IPS-18c (cell line): ENCODE measurements around the gene SREBF1.
A peak's percentile ranks its signal among the peaks of the same experiment; 100 is the strongest.
"Not testable (repeated sequence)": the region's sequence is repeated elsewhere in the genome, so short reads cannot be mapped to it uniquely, and the experiment has no call there.

ENCODE experiments used
- H3K4me3 ChIP-seq: 2 replicates; pipeline ENCODE4 v1.7.0; 2013; ENCODE audit warnings: low read depth, mild to moderate bottlenecking, low read length, moderate library complexity; ENCODE audit not compliant: insufficient read depth
- H3K9me3 ChIP-seq: one replicate; pipeline ENCODE4 v1.6.1; 2013; ENCODE audit warnings: mild to moderate bottlenecking, low read length, moderate library complexity; ENCODE audit not compliant: control insufficient read depth, insufficient read depth

Gene SREBF1

GRCh38 chr17:17809531-17810083, 27.2 kb downstream of the SREBF1 start:
- H3K9me3 ChIP-seq, result no peaks in the 10 kb centered on the region
- peak overlapping the region; percentile 50; the same call in 1 of the 2 replicates for H3K4me3 ChIP-seq

DNA sequence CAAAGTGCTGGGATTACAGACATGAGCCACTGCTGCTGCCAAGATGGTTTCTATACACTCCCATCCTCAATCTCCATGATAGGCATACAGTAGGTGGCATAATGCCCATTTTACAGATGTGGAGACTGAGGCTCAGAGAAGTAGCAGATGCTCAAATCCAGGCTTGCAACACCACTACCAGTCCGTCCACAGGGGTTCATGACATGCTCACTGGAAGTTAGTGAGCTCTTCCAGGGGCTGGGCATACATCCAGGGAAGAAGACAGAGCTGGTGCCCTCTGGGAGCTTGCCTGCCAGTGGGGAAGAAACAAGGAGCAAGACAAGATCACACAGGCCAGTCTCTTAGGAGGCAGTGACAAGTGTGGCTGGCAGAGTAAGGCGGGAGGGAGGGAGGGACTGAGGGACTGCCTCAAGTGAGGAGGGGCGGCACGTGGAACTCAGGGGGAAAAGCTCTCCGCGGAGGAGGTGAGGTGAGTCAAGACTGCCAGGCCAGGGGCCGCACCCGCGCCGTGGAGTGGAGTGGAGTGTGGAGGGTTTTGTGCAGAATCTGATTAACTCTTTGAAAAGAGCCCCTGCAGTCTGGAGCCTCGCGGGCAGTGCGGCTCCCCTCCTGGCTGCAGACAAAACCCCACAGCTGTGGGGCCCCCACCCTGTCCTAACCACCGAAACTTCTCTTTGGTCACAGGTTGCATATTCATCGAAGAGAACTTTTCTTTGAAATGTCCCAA, 27.9 kb downstream of the SREBF1 start:
- Histone ChIP-seq H3K4me3 (no peak overlapping the region), H3K9me3 (no peaks in the 10 kb centered on the region)

- H3K9me3 ChIP-seq, H3K4me3 ChIP-seq: not testable (repeated sequence)
Observed at GRCh38 chr17:17808200-17808599, 28.6 kb downstream of the SREBF1 start.

- H3K4me3 ChIP-seq, result no peak overlapping the region
- H3K9me3 ChIP-seq, result no peaks in the 10 kb centered on the region
Observed at GRCh38 chr17:17807440-17807839, 29.3 kb downstream of the SREBF1 start.

- Histone ChIP-seq H3K9me3 (no peaks in the 10 kb centered on the region), H3K4me3 (no peak overlapping the region)
Observed at GRCh38 chr17:17806611-17807274, 30.0 kb downstream of the SREBF1 start.

- no peak overlapping the region for H3K4me3 ChIP-seq
- no peaks in the 10 kb centered on the region for H3K9me3 ChIP-seq
Observed at GRCh38 chr17:17806035-17806434, 30.8 kb downstream of the SREBF1 start.

GRCh38 chr17:17805575-17805974, 31.2 kb downstream of the SREBF1 start:
- no peak overlapping the region for H3K4me3 ChIP-seq
- no peaks in the 10 kb centered on the region for H3K9me3 ChIP-seq

GRCh38 chr17:17804007-17804406, 32.8 kb downstream of the SREBF1 start:
- Histone ChIP-seq H3K9me3 (no peaks in the 10 kb centered on the region), H3K4me3 (no peak overlapping the region)

DNA sequence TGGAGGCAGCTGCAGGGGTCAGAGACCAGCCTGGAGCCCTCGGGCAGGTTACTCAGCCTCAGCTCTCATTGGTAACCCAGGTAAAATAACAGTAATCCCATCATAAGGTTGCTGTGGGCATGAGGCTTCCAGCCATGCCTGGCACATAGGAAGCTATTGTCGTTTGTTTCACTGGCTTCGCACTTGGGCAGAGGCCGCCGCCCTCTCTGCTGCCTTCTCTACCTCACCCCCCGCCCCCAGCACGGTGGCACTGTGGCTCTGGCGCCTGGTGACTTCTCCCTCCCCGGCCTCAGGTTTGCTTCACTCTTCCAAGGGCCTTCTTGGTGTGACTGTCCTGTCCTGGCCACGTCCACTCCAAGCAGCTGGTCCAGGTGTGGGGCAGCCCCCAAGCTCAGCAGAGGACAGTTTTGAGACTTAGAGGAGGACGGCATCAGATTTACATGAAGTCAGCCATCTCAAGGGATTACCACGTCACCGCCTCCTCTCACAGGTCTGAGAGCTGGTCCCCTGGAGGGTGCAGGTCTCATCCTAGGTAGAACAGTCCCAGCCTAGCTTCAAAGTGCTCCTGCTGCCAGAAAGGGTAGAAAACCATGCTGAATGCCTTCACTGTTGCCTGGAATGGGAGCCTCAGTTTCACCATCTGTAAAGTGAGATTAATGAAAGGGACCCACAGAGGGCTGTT, 34.8 kb downstream of the SREBF1 start:
- Histone ChIP-seq H3K9me3 (no peaks in the 10 kb centered on the region), H3K4me3 (no peak overlapping the region)

DNA sequence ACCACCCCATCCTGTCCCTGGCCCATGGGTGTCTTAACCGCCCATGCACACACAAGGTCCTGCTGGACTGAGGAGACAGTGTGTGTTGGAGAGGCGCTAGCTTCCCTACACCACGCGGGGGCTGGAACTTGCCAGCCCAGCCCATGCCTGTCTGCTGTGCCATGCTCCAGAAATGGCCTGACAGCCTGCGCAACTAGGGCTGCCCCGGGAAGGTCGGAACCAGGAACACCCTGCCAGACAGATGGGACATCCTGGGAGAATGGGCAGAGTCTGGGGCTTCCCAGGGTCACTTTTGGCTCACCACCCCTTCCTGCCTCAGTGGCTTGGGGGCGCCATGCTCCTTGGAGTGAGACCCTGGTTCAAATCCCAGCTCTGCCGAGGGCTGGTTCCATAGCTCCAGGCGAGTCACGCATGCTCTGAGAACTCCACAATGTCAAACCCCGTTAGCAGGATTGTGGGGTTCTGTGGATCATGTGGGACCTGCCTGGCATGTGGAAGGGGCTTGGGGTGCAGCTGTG, 36.2 kb downstream of the SREBF1 start:
- Histone ChIP-seq H3K9me3 (no peaks in the 10 kb centered on the region), H3K4me3 (no peak overlapping the region)

DNA sequence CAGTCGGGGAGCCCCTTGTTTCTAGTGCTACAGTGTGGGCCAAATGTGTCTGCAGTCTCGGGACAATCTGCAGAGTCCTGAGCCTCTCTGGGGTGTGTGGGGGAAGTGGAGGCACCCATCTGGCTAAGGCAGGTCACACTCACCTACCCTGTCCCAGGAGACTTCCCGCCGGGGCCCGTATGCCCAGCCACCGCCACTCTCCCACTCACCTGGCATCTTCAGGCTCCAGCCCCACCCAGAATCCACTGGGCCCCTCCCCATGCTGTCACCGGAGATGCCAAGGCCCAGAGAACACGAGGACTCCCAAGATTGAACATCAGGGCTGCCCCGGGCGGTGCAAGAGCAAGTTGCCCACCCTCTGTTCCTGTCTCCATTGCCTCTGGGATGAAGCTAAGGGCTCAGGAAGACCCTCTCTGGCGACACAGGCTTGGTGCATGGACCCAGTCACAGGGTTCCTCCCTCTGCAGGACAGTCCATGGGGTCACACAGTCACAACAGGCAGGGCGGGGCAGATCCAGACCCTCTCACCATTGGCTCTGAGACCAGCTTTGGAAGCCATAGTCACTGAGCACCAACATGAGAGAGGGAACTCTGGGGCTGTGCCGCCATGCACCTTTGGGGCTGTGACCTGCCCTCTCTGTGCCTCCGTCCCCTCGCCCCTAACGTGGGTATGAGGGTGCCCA, 38.1 kb downstream of the SREBF1 start:
- no peaks in the 10 kb centered on the region for H3K9me3 ChIP-seq

DNA sequence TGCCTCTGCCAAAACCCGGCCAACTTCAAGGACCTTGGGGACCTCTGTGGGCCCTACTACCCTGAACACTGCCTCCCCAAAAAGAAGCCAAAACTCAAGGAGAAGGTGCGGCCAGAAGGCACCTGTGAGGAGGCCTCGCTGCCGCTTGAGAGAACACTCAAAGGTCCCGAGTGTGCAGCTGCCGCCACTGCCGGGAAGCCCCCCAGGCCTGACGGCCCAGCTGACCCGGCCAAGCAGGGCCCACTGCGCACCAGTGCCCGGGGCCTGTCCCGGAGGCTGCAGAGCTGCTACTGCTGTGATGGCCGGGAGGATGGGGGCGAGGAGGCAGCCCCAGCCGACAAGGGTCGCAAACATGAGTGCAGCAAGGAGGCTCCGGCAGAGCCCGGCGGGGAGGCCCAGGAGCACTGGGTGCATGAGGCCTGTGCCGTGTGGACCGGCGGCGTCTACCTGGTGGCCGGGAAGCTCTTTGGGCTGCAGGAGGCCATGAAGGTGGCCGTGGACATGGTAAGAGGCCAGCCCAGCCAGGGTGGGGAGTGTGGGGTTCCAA, 38.7 kb downstream of the SREBF1 start:
- no peak overlapping the region for H3K4me3 ChIP-seq
- H3K9me3 ChIP-seq, result no peaks in the 10 kb centered on the region

More for the DNA sequence above, 38.1 kb downstream of the SREBF1 start:
- no peak overlapping the region for H3K4me3 ChIP-seq

- no peaks in the 10 kb centered on the region for H3K9me3 ChIP-seq
- no peak overlapping the region for H3K4me3 ChIP-seq
Observed at GRCh38 chr17:17797119-17797809, 39.5 kb downstream of the SREBF1 start.

DNA sequence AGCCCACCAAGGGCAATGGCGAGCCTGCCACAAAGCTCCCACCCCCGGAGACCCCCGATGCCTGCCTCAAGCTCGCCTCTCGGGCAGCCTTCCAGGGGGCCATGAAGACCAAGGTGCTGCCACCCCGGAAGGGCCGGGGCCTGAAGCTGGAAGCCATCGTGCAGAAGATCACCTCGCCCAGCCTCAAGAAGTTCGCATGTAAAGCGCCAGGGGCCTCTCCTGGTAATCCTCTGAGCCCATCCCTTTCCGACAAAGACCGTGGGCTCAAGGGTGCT, 40.1 kb downstream of the SREBF1 start:
- no peak overlapping the region for H3K4me3 ChIP-seq
- no peaks in the 10 kb centered on the region for H3K9me3 ChIP-seq

DNA sequence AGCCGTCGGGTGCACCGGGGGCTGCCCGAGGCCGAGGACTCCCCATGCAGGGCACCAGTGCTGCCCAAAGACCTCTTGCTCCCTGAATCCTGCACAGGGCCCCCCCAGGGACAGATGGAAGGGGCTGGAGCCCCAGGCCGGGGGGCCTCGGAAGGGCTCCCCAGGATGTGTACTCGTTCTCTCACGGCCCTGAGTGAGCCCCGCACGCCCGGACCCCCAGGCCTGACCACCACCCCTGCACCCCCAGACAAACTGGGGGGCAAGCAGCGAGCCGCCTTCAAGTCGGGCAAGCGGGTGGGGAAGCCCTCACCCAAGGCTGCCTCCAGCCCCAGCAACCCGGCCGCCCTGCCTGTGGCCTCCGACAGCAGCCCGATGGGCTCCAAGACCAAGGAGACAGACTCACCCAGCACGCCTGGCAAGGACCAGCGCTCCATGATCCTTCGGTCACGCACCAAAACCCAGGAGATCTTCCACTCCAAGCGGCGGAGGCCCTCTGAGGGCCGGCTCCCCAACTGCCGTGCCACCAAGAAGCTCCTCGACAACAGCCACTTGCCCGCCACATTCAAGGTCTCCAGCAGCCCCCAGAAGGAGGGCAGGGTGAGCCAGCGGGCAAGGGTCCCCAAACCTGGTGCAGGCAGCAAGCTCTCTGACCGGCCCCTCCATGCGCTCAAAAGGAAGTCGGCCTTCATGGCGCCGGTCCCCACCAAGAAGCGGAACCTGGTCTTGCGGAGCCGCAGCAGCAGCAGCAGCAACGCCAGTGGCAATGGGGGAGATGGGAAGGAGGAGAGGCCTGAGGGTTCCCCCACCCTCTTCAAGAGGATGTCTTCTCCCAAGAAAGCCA, 40.6 kb downstream of the SREBF1 start:
- Histone ChIP-seq H3K9me3 (no peaks in the 10 kb centered on the region), H3K4me3 (no peak overlapping the region)

DNA sequence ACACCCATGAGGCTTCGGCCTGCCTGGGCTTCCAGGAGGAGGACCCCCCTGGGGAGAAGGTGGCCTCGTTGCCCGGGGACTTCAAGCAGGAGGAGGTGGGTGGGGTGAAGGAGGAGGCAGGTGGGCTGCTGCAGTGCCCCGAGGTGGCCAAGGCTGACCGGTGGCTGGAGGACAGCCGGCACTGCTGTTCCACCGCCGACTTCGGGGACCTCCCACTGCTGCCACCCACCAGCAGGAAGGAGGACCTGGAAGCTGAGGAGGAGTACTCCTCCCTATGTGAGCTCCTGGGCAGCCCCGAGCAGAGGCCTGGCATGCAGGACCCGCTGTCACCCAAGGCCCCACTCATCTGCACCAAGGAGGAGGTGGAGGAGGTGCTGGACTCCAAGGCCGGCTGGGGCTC, 41.5 kb downstream of the SREBF1 start:
- no peaks in the 10 kb centered on the region for H3K9me3 ChIP-seq

More for the DNA sequence above, 41.5 kb downstream of the SREBF1 start:
- H3K4me3 ChIP-seq, result no peak overlapping the region
